Endothelial cell of umbilical vein (primary cell): ENCODE results near the gene LAIR1.

ENCODE experiments used
- CTCF ChIP-seq, 2 donors: IDR thresholded peaks; 1 replicate in 1 of 2; 2 replicates in 1 of 2; pipeline ENCODE4 v1.5.1; 2011; ENCODE audit warnings: low read length in 2 of 2, mild to moderate bottlenecking in 2 of 2, moderate library complexity in 2 of 2, control low read depth in 1 of 2, inconsistent platforms in 1 of 2, low read depth in 1 of 2; ENCODE audit not compliant: insufficient read depth in 1 of 2; ENCODE audit errors: extremely low read depth in 1 of 2
- EZH2 ChIP-seq: IDR thresholded peaks from 2 replicates; pipeline ENCODE4 v1.6.1; 2012; ENCODE audit warnings: borderline replicate concordance, low read depth, mild to moderate bottlenecking, moderate library complexity, low read length, inconsistent platforms; ENCODE audit not compliant: severe bottlenecking
- FOS ChIP-seq: IDR thresholded peaks from 2 replicates; pipeline ENCODE4 v1.6.1; 2011; ENCODE audit warnings: mild to moderate bottlenecking, low read length, moderate library complexity, borderline replicate concordance; ENCODE audit not compliant: insufficient read depth
- POLR2AphosphoS5 ChIP-seq: IDR thresholded peaks from 2 replicates; pipeline ENCODE4 v1.6.1; 2012; ENCODE audit warnings: low read depth, mild to moderate bottlenecking, control low read depth, low read length, moderate library complexity; ENCODE audit not compliant: insufficient read depth

- TF ChIP-seq CTCF (IDR thresholded peaks at IDR 0.05; ENCODE audit: extremely low read depth in 1 of 2, insufficient read depth in 1 of 2, low read depth in 1 of 2, low read length in 2 of 2) (no peak), FOS (no peak), EZH2 (no peak), POLR2AphosphoS5 (no peak)
These were observed 24.9 kb downstream of the LAIR1 start for GRCh38 chr19:54339646-54340358.
